Measurements from ENCODE around the gene ARL15. TPM values are rescaled to one million over a fixed set of nuclear protein-coding genes. Genes with fewer than 3 reads are reported as not detected.
"Not testable (repeated sequence)": the region's sequence is repeated elsewhere in the genome, so short reads cannot be mapped to it uniquely, and the experiment has no call there.

The ARL15 gene
- total and polyA plus RNA-seq, 9 donors: 14.9 to 34.0 (median 19.2) TPM

- TF ChIP-seq EP300 (IDR thresholded peaks at IDR 0.05) (no peak), CTCF (IDR thresholded peaks at IDR 0.05) (no peak), POLR2A (IDR thresholded peaks at IDR 0.05) (no peak)
- Histone ChIP-seq H3K9me3 (peaks cover 0 to 6% of the 10 kb centered on the region in 2 donors), H3K4me3 (no peak overlapping the region), H3K4me1 (ENCODE audit: insufficient read depth) (no peaks in the 10 kb centered on the region), H3K27me3 (no peaks in the 10 kb centered on the region), H3K36me3 (no peaks in the 10 kb centered on the region), H3K27ac (no peak overlapping the region)
- no peak for DNase-seq
- intact Hi-C loops (cut with DNase I): no loop called here
- WGBS, 3 donors: 72 to 83% (median 83%) methylated on average over 3 of the region's 3 CpGs
Observed at GRCh38 chr5:53856506-53856905, 453.9 kb downstream of the ARL15 start.

- H3K36me3 ChIP-seq; intact Hi-C loops (cut with DNase I); H3K9me3 ChIP-seq; H3K27me3 ChIP-seq; H3K27ac ChIP-seq; H3K4me1 ChIP-seq (ENCODE audit: insufficient read depth); DNase-seq; H3K4me3 ChIP-seq: not testable (repeated sequence)
- WGBS, 3 donors: 94 to 96% (median 95%) methylated on average over 19 of the region's 19 CpGs
Observed at GRCh38 chr5:53836851-53837430, 473.4 kb downstream of the ARL15 start.

GRCh38 chr5:53834500-53834899 lies 475.9 kb downstream of the ARL15 start:
- no peak overlapping the region for H3K27ac ChIP-seq
- intact Hi-C loops (cut with DNase I): no loop called here
- no peak for TF ChIP-seq EP300 (IDR thresholded peaks at IDR 0.05)
- TF ChIP-seq POLR2A (IDR thresholded peaks at IDR 0.05): no peak
- no peak for TF ChIP-seq CTCF (IDR thresholded peaks at IDR 0.05)
- no peaks in the 10 kb centered on the region for H3K27me3 ChIP-seq
- no peaks in the 10 kb centered on the region for H3K4me1 ChIP-seq (ENCODE audit: insufficient read depth)
- no peak for DNase-seq
- 66 to 79% (median 77%) methylated on average over 4 of the region's 4 CpGs for WGBS, 3 donors
- H3K36me3 ChIP-seq: no peaks in the 10 kb centered on the region
- H3K4me3 ChIP-seq: no peak overlapping the region
- no peaks in the 10 kb centered on the region for H3K9me3 ChIP-seq

MicroRNAs within 50 kb of the gene (microRNA counts, 767-probe panel; counts per million panel counts)
- microRNA hsa-miR-581: 1,082 counts per million, percentile 79 among the panel's probes with 10 or more counts

Small RNAs within 50 kb of the gene (microRNA-seq; reads per million reads assigned to microRNA genes)
- gene MIR4459 (0 reads per million in 3 donors), gene MIR581 (0 to 0.32 (median 0.18) reads per million in 3 donors)

Small RNAs within 50 kb of the gene (small RNA-seq; reads per million reads assigned to genes)
- gene AC008873.1 (not detected), gene MIR4459 (not detected), gene MIR581 (not detected), gene RNU6-272P (not detected)

Other genes starting within 250 kb of the ARL15 start
- 1 to 10 TPM in 4 of 7 donors, under 1 TPM in 1, not detected in 2; 0.58 to 3.7 (median 1.2) TPM for gene HSPB3, start 145.1 kb upstream of the ARL15 start, total RNA-seq
- gene HSPB3, start 145.1 kb upstream of the ARL15 start, polyA plus RNA-seq: 1 to 10 TPM; 2.1 to 3.8 TPM
- gene SNX18, start 207.2 kb upstream of the ARL15 start, total RNA-seq: 10 to 100 TPM; 34.7 to 62.4 (median 47.3) TPM
- gene SNX18, start 207.2 kb upstream of the ARL15 start, polyA plus RNA-seq: 10 to 100 TPM; 29.6 to 32.4 TPM